Esophagus mucosa (tissue), 1 donor: Measurements from ENCODE around the gene ZC3H18. TPM values are rescaled to one million over a fixed set of nuclear protein-coding genes. Genes with fewer than 3 reads are reported as not detected.
"Not testable (repeated sequence)": the region's sequence is repeated elsewhere in the genome, so short reads cannot be mapped to it uniquely, and the experiment has no call there.

Experiments
- ATAC-seq: fragments of 200-7000 bp; cut with Tn5 transposase; one replicate; pipeline ENCODE4 v1.9.1; 2020
- total RNA-seq: library from RNA; stranded (reverse); gene quantifications from one replicate; pipeline ENCODE4 v1.2.4, GENCODE V29; 2023
- donor health status: DM: yes; HTN: yes; CAD: no.

Gene ZC3H18
- total RNA-seq, 1 donor from 2014 or later = 21.9 TPM

- ATAC-seq = no peak
These were observed 37.9 kb downstream of the ZC3H18 start for GRCh38 chr16:88608076-88608475.

- ATAC-seq = not testable (repeated sequence)
These were observed 39.2 kb downstream of the ZC3H18 start for GRCh38 chr16:88609426-88609825.

GRCh38 chr16:88610080-88610479, 39.9 kb downstream of the ZC3H18 start:
- no peak for ATAC-seq

DNA sequence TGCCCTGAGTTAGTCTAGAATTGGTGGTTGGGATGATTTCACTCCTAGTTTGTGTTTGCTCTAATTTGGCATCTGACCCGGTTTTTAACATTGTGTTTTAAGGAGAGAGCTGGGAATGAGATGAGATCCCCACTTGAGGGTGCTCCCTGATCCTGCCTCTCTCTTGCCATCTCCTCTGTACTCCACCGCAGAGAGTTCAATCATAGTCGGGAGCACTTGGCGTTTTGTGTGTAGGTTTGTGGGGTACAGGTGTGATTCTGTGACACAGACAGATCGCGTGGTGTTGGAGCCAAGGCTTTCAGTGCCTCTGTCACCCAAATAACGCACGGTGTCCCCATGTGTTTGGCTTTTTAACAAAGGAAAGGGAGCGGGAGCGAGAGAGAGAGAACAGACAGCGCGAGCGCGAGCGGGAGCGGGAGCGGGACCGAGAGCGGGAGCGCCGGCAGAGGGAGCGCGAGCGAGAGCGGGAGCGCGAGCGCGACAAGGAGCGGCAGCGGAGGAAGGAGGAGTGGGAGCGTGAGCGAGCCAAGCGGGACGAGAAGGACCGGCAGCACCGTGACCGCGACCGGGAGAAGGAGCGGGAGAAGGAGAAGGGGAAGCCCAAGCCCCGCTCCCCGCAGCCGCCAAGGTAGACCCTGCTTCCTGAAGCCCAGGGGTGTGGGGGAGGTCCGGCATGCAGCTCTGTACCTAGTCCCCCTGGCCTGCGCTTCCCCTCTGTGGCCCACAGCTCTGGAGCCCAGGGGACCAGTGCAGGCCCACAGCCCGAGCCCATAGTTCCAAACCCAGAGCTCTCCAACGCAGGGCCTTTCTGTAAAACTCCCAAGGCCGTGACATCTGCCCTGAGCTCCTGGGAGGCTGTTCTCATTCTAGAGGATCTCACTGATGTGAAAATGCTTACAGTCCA, 41.0 kb downstream of the ZC3H18 start:
- ATAC-seq = no peak

DNA sequence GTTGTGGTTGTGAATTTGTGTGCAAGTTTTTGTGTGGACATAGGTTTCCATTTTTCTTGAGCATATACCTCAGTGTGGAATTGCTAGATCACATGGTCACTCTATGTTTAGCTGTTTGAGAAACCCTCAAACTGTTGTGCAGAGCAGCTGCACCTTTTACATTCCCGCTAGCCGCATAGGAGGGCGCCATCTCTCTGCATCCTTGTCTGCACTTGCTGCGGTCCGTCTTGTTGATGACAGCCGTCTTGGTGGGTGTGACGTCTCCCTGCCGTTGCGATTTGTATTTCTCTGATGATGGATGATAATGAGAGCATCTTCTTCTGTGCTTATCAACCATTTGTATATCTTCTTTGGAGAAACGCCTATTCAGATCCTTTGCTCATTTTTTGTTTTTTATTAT, 43.1 kb downstream of the ZC3H18 start:
- no peak for ATAC-seq

DNA sequence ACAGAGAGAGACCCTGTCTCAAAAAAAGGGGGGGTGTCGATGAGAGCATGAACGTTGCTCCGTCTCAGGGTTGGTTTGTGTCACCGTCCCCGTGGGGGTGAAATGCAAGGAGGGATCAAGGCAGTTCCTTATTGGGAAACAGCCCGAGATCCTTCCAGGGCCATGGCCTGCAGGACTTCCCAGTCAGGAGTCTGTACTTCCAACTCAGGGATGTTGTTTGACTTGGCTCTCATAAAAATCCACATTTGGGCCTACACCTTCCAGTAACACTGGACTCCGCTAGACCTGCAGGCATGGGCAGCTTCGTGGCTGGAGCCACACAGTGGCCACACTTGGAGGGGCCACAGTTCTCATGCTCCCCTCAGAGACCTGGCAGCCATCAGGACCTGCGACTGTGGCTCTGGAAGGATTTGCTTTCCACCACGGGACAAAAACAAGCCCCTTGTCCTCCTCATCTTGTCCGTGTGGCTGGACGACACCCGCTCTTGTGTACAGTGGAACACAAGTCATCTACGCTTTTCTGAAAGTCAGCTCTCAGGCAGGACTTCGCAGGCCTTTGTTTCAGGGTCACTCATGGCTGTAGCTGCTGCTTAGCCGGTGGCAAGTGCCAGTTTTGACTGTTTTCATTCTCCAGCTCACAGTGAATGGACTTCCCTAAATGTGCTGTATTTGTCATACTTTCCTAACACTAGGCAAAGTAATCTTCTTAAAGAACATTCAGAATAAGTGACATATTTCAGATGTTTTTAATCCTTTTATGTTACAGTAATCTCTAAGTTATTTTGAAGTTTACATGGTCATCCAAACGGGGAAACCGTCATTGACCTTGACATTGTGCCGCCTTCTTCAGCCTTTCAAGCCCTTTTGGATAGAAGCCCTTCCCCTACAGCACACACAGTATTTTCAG, 44.0 kb downstream of the ZC3H18 start:
- no peak for ATAC-seq

DNA sequence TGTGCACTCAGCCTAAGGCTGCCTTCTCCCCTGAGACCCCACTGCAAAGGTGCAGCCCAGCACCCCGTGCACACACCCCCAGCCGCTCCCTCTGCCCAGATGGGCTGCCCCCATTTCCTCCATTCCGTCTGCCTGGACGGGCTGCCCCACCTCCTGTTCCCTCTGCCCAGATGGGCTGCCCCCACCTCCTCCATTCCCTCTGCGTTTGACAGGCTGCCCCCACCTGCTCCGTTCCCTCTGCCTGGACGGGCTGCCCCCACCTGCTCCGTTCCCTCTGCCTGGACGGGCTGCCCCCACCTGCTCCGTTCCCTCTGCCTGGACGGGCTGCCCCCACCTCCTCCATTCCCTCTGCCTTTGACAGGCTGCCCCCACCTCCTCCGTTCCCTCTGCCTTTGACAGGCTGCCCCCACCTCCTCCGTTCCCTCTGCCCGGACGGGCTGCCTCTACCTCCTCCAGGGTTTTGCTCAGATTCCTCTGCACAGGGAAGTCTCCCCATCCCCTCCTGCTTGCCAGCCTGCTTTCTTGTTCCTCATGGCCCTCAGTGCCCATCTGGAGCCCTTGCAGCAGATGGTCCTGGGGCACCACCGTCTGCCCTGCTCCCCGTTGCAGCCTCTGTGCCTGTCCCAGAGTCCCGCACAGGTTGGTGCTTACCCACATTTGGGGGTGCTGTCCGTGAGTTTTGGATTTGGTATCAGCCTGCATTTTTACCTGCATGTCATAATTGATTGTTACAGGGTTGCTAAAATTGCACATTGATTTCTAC, 44.8 kb downstream of the ZC3H18 start:
- no peak for ATAC-seq

DNA sequence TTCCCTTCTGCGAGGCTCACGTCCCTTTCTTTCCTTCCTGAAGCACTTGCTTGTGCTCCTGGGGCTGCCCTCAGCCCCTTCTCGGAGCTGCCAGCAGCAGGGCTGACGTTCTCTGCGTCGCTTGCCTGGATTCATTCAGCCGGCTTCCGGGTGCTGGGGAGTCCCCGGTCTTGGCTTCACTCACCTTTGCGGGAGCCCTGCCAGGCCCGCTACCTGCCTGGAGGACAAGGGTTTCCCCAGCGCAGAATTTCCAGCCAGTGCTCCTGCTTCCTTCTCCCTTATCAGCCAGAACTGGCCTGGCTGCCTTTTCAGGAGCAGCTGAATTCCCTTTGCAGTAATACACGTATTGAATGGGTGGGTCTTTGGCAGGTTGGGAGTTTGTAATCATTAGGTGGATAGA, 46.1 kb downstream of the ZC3H18 start:
- ATAC-seq = peak; percentile 77

DNA sequence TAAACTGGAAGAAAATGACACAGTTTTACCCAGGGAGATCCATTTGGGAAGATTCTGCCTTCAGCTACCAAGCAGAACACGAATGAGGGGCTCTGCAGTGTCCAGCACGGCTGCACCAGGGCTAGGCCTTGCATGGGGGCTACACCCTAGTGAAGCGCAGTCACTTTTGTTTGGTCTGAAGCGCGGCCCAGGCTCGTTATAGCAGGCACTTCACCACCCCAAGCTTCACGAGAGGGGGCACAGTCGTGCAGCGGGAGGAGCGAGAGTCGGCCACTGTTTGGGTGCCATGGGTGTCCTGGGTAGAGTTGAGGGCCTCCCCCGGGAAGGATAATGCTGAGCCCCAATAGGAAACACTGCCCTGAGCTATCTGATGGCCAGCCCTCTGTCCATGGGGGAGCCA, 46.5 kb downstream of the ZC3H18 start:
- no peak for ATAC-seq

DNA sequence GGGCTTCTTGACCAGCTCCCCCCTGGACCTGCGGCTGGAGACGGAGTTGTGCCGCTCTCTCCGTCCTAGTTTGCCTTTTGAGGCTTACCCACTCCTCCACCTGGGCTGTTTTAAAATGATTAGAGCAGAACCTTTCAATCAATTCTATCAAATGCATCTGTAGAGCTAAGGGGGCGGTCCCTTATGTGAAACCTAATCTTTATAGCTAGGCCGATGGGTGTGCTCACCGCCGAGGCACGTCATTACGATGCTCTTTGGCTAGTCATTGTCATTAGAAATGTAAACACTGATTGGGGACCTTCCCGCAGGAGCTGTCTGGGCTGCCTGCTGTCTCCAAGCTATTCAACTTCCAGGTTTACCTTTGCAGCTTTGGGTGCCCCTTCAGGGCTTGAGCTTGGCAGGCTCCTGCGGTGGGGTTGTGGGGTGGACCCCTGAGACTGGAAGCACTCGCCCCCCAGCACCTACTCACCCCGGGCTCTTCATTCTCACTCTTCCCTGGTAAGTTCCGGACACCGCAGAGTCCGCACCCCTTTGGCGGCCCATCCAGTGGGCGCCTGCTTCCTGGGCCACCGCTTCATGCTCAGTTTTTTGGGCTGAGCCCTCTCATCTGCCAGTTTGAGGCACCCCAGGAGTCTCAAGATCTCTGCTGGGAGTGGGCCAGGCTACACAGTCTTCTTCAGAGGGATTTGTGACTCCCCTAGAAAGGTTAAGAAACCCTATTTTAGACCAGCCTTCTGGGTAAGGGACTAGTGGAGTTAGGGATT, 47.2 kb downstream of the ZC3H18 start:
- ATAC-seq = no peak

DNA sequence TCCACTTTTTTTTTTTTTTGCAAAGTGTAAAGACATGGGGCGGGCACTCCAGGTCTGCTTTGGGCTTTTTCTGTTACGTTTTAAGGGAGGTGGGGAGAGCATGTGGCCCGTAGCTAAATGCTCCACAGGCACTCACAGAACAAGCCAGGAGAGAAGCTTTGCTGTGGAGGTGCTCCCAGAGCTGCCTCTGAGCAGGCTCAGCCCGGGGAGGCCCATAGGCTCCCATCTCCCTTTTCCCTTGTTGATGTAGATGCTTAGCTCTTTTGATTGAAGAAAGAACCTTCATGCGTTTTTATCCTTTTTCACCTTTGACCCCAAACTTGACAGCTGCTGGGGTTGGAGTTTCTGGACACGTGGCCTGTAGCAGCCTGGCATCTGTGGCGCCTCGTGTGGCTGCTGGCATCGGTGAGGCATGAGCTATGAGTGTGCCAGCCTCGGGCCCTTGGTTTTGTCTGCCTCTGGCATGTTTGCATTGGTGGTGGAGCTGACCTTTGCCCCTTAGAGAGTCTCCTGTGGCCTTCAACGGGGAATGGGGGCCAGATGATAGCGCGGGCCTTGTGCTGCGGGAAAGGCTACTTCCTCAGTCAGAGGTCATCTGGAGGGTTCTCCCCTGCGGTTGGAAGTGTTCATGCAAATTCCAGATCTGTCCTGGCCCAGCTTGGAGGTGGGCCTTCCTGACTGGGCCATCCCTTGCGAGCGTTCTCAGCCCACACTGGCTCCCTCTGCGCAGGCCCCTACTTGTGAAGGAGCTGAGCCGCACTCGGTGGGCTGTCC, 48.2 kb downstream of the ZC3H18 start:
- no peak for ATAC-seq

GRCh38 chr16:88618956-88619667, 48.9 kb downstream of the ZC3H18 start:
- no peak for ATAC-seq

DNA sequence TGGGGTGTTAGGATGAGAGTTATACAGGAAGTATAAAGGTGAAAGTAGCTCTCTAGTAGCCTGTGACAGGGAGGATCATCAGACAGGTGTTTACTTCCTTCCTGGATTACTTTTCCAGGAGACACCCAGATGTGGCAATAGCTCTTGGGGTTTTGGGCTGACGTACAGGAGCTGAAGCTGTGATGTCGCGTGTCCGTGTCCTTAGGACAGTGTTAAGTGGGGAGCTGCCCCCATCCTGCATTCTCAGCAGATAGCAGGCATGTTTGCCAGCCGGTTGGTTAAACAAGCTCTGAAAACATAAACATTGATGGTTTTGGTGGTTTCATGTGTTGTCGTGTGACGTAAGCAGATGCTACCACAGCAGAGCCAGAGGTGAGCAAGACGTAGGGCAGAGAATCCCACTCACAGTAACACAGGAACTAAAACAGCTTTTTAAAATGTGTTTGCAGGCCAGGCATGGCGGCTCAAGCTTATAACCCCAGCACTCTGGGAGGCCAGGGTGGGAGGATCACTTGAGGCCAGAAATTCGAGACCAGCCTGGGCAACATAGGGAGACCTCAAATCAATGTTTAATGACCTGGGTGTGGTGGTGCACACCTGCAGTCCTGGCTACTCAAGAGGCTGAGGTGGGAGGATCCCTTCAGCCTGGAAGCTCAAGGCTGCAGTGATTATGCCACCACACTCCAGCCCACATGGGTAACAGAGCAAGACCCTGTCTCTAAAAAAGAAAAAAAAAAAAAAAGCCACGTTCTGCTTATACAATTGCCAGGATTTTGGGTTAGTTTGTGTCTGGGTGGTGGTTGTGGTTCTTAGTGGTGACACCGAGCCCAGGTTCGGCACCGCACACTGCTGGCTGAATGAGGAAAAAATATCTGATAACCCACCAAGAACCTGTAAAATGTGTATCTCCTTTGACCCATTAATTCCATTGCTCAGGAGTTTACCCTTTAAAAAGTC, 49.9 kb downstream of the ZC3H18 start:
- ATAC-seq = peak; percentile 45

DNA sequence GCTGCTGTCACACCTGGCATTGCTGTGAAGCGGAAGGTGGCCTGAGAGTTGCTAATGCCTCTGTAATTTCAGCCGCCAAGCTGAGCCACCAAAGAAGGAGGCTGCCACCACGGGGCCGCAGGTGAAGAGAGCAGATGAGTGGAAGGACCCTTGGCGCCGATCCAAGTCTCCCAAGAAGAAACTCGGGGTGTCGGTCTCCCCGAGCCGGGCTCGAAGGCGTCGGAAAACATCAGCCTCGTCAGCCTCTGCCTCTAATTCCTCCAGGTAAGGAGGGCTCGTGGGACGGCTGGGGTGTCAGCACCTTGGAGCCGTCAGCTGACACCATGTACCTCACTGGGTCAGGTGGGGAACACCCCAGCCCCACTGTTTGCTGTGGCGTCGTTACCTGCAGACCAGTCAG, 51.9 kb downstream of the ZC3H18 start:
- no peak for ATAC-seq

- ATAC-seq = no peak
These were observed 52.7 kb downstream of the ZC3H18 start for GRCh38 chr16:88622866-88623265.

- no peak for ATAC-seq
These were observed 53.7 kb downstream of the ZC3H18 start for GRCh38 chr16:88623858-88624257.

GRCh38 chr16:88624481-88624880, 54.3 kb downstream of the ZC3H18 start:
- ATAC-seq = no peak

GRCh38 chr16:88624977-88625576, 54.9 kb downstream of the ZC3H18 start:
- no peak for ATAC-seq

DNA sequence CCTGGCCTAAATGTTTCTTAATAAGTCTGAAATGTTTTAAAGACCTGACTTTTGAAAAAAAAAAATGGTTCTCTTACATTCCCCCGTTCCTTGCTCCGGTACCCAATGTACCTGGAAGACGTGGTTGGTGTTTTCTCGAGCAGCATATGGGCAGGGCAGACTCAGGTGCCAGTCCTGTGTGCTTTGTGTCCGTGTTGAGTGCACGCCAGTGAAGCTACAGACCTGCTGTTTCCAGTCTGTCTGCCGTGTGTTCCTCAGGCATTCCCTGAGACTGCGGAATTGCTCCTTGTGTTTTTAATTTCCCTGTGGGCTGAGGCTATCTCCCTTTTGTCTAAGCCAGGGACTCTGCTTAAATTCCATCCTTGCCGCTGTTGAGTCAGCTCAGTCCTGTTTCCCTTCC, 56.4 kb downstream of the ZC3H18 start:
- ATAC-seq = no peak
